ENCODE results near the gene GRIK1. TPM values are rescaled to one million over a fixed set of nuclear protein-coding genes. Genes with fewer than 3 reads are reported as not detected.

The GRIK1 gene
- total RNA-seq, 4 donors from 2014 or later = 0.30 to 0.76 (median 0.36) TPM

GRCh38 chr21:29939104-29939923, 482 bp downstream of the GRIK1 start:
- 1 to 2% methylated on average over 42 to 54 of the region's 62 CpGs for WGBS, 2 donors
- peak in 1 of 2 donors; percentile 80 for DNase-seq (ENCODE audit: low spot score in 2 of 2)
- H3K4me3 ChIP-seq (ENCODE audit: low read depth, poor library complexity, severe bottlenecking) = no peak overlapping the region
- TF ChIP-seq POLR2A (IDR thresholded peaks at IDR 0.05) (no peak), CTCF (IDR thresholded peaks at IDR 0.05) (no peak)
- intact Hi-C loops (cut with DNase I; ENCODE audit: low total_unique reads) = no loop called here

- WGBS, 2 donors = 12 to 13% methylated on average over 11 of the region's 11 CpGs
- H3K4me3 ChIP-seq (ENCODE audit: low read depth, poor library complexity, severe bottlenecking) = no peak overlapping the region
- no peak for TF ChIP-seq POLR2A (IDR thresholded peaks at IDR 0.05)
- TF ChIP-seq CTCF (IDR thresholded peaks at IDR 0.05) = no peak
- intact Hi-C loops (cut with DNase I; ENCODE audit: low total_unique reads) = no loop called here
- DNase-seq (ENCODE audit: low spot score in 2 of 2) = no peak
These were observed 1.1 kb downstream of the GRIK1 start for GRCh38 chr21:29938776-29939103.

GRCh38 chr21:29933088-29933487, 6.7 kb downstream of the GRIK1 start:
- TF ChIP-seq POLR2A (IDR thresholded peaks at IDR 0.05) = no peak
- 77% methylated on average over 3 of the region's 3 CpGs for WGBS, 2 donors
- DNase-seq (ENCODE audit: low spot score in 2 of 2) = no peak
- intact Hi-C loops (cut with DNase I; ENCODE audit: low total_unique reads) = no loop called here
- no peak overlapping the region for H3K4me3 ChIP-seq (ENCODE audit: low read depth, poor library complexity, severe bottlenecking)

GRCh38 chr21:29928537-29928936, 11.3 kb downstream of the GRIK1 start:
- 73 to 74% methylated on average over 4 of the region's 4 CpGs for WGBS, 2 donors
- TF ChIP-seq POLR2A (IDR thresholded peaks at IDR 0.05) (no peak), CTCF (IDR thresholded peaks at IDR 0.05) (no peak)
- DNase-seq (ENCODE audit: low spot score in 2 of 2) = no peak
- no peak overlapping the region for H3K4me3 ChIP-seq (ENCODE audit: low read depth, poor library complexity, severe bottlenecking)
- intact Hi-C loops (cut with DNase I; ENCODE audit: low total_unique reads) = loop anchor here (10.0 kb wide), 1 partner anchor 1164 kb away; no protein-coding TSS in a partner anchor

GRCh38 chr21:29920938-29921337, 18.9 kb downstream of the GRIK1 start:
- 86 to 95% methylated on average over 1 of the region's 1 CpG for WGBS, 2 donors
- H3K4me3 ChIP-seq (ENCODE audit: low read depth, poor library complexity, severe bottlenecking) = no peak overlapping the region
- no peak for DNase-seq (ENCODE audit: low spot score in 2 of 2)
- TF ChIP-seq POLR2A (IDR thresholded peaks at IDR 0.05) (no peak), CTCF (IDR thresholded peaks at IDR 0.05) (no peak)
- intact Hi-C loops (cut with DNase I; ENCODE audit: low total_unique reads) = loop anchor here (10.0 kb wide), 1 partner anchor 1156 kb away; no protein-coding TSS in a partner anchor

GRCh38 chr21:29914326-29914725, 25.5 kb downstream of the GRIK1 start:
- intact Hi-C loops (cut with DNase I; ENCODE audit: low total_unique reads) = no loop called here
- TF ChIP-seq CTCF (IDR thresholded peaks at IDR 0.05) = no peak
- TF ChIP-seq POLR2A (IDR thresholded peaks at IDR 0.05) = no peak
- H3K4me3 ChIP-seq (ENCODE audit: low read depth, poor library complexity, severe bottlenecking) = no peak overlapping the region
- no peak for DNase-seq (ENCODE audit: low spot score in 2 of 2)
- WGBS, 2 donors = 86 to 94% methylated on average over 2 of the region's 2 CpGs
